Caco-2 (cell line): ENCODE data around the gene FBXO36. TPM values are rescaled to one million over a fixed set of nuclear protein-coding genes. Genes with fewer than 3 reads are reported as not detected.

Experiments used
- Bru-seq: library from RNA; stranded (reverse); fragments of 400-500 nt; gene quantifications from one replicate; lab custom pipeline; 2021; lab: Mats Ljungman, UMichigan
- BruChase-seq, 2 experiments: library from RNA; stranded (reverse); fragments of 400-500 nt; gene quantifications; one replicate each; lab custom pipeline; 2021; lab: Mats Ljungman, UMichigan
- BruUV-seq: library from RNA; stranded (reverse); fragments of 400-500 nt; replicated peaks from 2 replicates; lab custom pipeline; 2021; lab: Mats Ljungman, UMichigan
- CTCF ChIA-PET: fragments of 300-600 bp; sonication (Branson Sonifier 250); formaldehyde crosslinking; loops from one replicate; lab custom pipeline; 2022; ENCODE audit warnings: antibody characterized with exemption; lab: Charles Lee
- POLR2A ChIA-PET: fragments of 300-600 bp; sonication (Branson Sonifier 250); formaldehyde crosslinking; loops from one replicate; lab custom pipeline; 2022; ENCODE audit warnings: antibody characterized with exemption; lab: Charles Lee
- DNase-seq, 2 experiments: peaks; one replicate each; pipeline versions ENCODE4 v3.0.0 to v3.0.0-alpha.2; 2020 to 2022
- H3K27me3 ChIP-seq: replicated peaks from 2 replicates; pipeline ENCODE4 v1.6.0; 2011; ENCODE audit warnings: low read length; ENCODE audit not compliant: control insufficient read depth, insufficient read depth
- H3K36me3 ChIP-seq: 2 replicates; pipeline ENCODE4 v1.5.1; 2011; ENCODE audit warnings: low read length; ENCODE audit not compliant: control insufficient read depth, insufficient read depth
- H3K4me1 ChIP-seq: fragments of 250-450 bp; sonication (Bioruptor Pico); 2 replicates; pipeline ENCODE4 v1.5.1; 2020; ENCODE audit warnings: mild to moderate bottlenecking
- H3K4me3 ChIP-seq: 2 replicates; pipeline ENCODE4 v1.5.1; 2011; ENCODE audit warnings: low read depth, mild to moderate bottlenecking, control low read depth, low read length
- H3K9me3 ChIP-seq: fragments of 250-450 bp; sonication (Bioruptor Pico); 2 replicates; pipeline ENCODE4 v1.5.1; 2020; ENCODE audit warnings: mild to moderate bottlenecking, moderate library complexity
- H3K27ac Mint-ChIP-seq: one replicate; pipeline ENCODE4 v1.8.0; 2022; ENCODE audit warnings: mixed read lengths; ENCODE audit not compliant: unreplicated experiment
- H3K27me3 Mint-ChIP-seq: one replicate; pipeline ENCODE4 v1.8.0; 2022; ENCODE audit warnings: mixed read lengths; ENCODE audit not compliant: insufficient read depth, unreplicated experiment
- H3K36me3 Mint-ChIP-seq: one replicate; pipeline ENCODE4 v1.8.0; 2022; ENCODE audit warnings: mild to moderate bottlenecking, mixed read lengths; ENCODE audit not compliant: insufficient read depth, unreplicated experiment
- H3K4me1 Mint-ChIP-seq: one replicate; pipeline ENCODE4 v1.8.0; 2022; ENCODE audit warnings: low read depth, mixed read lengths; ENCODE audit not compliant: unreplicated experiment
- H3K4me3 Mint-ChIP-seq: one replicate; pipeline ENCODE4 v1.8.0; 2022; ENCODE audit warnings: mild to moderate bottlenecking, moderate library complexity, mixed read lengths; ENCODE audit not compliant: unreplicated experiment
- H3K9me3 Mint-ChIP-seq: one replicate; pipeline ENCODE4 v1.8.0; 2022; ENCODE audit warnings: mixed read lengths; ENCODE audit not compliant: unreplicated experiment
- intact Hi-C: fragments of 100-400 bp; cut with micrococcal nuclease; formaldehyde crosslinking; loops from one replicate; pipeline ENCODE4 v1.10.0; 2022; ENCODE audit not compliant: unreplicated experiment
- long read RNA-seq: library from polyadenylated mRNA; stranded (forward); transcript quantifications from one replicate; pipeline ENCODE4 v2.0.0, GENCODE V29; 2022
- total RNA-seq: library from RNA; stranded (reverse); gene quantifications from 2 replicates; pipeline ENCODE4 v1.2.3, GENCODE V29; 2022
- TF ChIP-seq, protein P1 (sequence below), 2 experiments: fragments of 200-600 bp in 1 of 2; IDR thresholded peaks; 1 replicate in 1 of 2; 2 replicates in 1 of 2; pipeline versions ENCODE4 v1.5.1 to v1.8.0; 2011 to 2022; ENCODE audit warnings: antibody characterized with exemption in 1 of 2, control low read depth in 1 of 2, inconsistent platforms in 1 of 2, low read depth in 1 of 2, low read length in 1 of 2, mild to moderate bottlenecking in 1 of 2, moderate library complexity in 1 of 2; ENCODE audit not compliant: insufficient read depth in 1 of 2, severe bottlenecking in 1 of 2, unreplicated experiment in 1 of 2

The FBXO36 gene, protein sequence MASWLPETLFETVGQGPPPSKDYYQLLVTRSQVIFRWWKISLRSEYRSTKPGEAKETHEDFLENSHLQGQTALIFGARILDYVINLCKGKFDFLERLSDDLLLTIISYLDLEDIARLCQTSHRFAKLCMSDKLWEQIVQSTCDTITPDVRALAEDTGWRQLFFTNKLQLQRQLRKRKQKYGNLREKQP
- total RNA-seq (0.21 and 0.64 TPM in 2 replicates), Bru-seq, nascent RNA (percentile 33 among the genes with signal in this experiment), BruChase-seq, experiment 1, labeled RNA remaining after a 2-hour chase (percentile 33 among the genes with signal in this experiment), BruChase-seq, experiment 2, labeled RNA remaining after a 6-hour chase (percentile 30 among the genes with signal in this experiment)
- long read RNA-seq, partial matches to known transcripts: 0 of 1 reads
- long read RNA-seq, other reads (novel, unspliced or antisense): 1 of 1 reads

DNA sequence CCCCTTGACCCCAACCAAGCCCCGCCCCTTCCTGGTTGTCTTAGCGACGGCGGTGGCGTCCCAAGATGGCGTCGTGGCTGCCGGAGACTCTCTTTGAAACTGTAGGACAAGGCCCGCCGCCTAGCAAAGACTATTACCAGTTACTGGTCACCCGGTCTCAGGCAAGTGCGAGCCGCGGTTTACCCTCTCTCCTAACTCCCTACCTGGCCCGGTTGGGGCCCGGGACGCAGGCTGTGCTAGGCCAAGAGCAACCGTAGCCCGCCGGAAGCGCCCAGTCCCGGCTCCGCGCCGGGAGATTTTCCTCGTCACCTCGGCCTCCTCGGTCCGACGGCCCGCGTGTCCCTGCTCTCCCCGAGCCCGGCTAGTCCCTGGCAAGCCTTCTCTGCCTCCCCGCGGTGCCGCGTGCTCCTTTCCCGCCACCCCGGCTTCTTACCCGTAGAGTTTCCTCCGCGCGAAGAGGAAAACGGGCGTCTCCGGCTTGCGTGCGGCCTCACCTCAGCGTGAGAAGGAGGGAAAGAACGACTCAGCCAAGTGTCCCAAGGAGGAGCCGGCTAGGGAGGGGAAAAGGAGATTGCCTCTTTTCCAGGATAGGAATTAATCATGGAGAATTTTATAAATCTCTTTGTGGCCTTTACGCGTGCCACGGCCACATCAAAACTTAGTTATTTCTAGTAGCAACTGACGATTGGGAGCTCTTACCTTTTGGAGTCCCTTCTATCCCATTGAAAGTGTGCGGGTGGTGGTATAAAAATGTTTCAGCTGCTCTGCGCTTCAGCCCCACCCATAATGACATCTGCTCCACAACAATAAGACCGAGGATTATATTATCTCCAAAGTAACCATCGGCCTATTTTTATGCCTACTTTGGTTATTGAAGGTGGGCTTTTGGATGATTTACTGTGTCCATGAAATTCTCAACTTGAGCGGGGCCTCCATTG is at the start of gene FBXO36:
FBXO36 (plus strand) TSS at position 55 of the 938 bp plus-strand sequence; CDS start at position 66, 11 bp downstream.
- CTCF ChIA-PET: no interaction called here
- BruUV-seq: no TSS peak
- Mint-ChIP-seq H3K4me1 (peaks cover 9% of the 10 kb centered on the region), H3K9me3 (no peaks in the 10 kb centered on the region), H3K36me3 (peaks cover 23% of the 10 kb centered on the region), H3K27ac (peak within 1 kb of the TSS; percentile 97), H3K27me3 (no peaks in the 10 kb centered on the region), H3K4me3 (peak within 1 kb of the TSS; percentile 100)
- Histone ChIP-seq H3K9me3 (no peaks in the 10 kb centered on the region), H3K4me1 (no peaks in the 10 kb centered on the region), H3K27me3 (no peaks in the 10 kb centered on the region), H3K4me3 (peak within 1 kb of the TSS; percentile 87), H3K36me3 (no peaks in the 10 kb centered on the region)
- peak; percentile 57 to 84 for DNase-seq
- intact Hi-C loops: no loop called here
- TF ChIP-seq, protein P1, sequence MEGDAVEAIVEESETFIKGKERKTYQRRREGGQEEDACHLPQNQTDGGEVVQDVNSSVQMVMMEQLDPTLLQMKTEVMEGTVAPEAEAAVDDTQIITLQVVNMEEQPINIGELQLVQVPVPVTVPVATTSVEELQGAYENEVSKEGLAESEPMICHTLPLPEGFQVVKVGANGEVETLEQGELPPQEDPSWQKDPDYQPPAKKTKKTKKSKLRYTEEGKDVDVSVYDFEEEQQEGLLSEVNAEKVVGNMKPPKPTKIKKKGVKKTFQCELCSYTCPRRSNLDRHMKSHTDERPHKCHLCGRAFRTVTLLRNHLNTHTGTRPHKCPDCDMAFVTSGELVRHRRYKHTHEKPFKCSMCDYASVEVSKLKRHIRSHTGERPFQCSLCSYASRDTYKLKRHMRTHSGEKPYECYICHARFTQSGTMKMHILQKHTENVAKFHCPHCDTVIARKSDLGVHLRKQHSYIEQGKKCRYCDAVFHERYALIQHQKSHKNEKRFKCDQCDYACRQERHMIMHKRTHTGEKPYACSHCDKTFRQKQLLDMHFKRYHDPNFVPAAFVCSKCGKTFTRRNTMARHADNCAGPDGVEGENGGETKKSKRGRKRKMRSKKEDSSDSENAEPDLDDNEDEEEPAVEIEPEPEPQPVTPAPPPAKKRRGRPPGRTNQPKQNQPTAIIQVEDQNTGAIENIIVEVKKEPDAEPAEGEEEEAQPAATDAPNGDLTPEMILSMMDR (IDR thresholded peaks at IDR 0.05; ENCODE audit: insufficient read depth in 1 of 2, low read depth in 1 of 2, low read length in 1 of 2, severe bottlenecking in 1 of 2, unreplicated experiment in 1 of 2): no peak
- POLR2A ChIA-PET: no interaction called here

DNA sequence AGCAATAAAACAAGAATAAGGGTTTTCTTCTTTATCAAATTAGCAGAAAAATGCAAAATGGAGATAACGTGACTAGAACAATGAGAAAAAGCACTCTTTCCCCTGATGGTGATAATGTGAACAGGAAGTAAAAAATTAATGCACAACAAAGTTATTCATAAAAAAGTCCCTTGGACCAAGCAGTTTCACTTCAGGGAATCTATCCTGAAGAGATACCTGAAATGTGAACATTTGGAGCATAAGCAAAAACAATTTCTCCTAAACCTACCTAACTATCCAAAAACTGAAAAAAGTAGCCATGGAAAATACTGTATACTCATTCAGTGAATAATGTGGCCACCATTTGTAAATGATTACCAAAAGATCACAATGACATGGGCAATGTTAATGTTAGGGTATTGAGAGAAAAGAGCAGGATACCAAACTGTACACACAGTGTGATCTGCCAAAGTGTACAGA is 49.2 kb upstream of the FBXO36 start:
- Histone ChIP-seq H3K4me3 (no peak overlapping the region), H3K9me3 (no peaks in the 10 kb centered on the region), H3K4me1 (no peaks in the 10 kb centered on the region), H3K36me3 (no peaks in the 10 kb centered on the region), H3K27me3 (no peaks in the 10 kb centered on the region)
- intact Hi-C loops: no loop called here
- H3K9me3 Mint-ChIP-seq: no peaks in the 10 kb centered on the region
- no peaks in the 10 kb centered on the region for H3K4me1 Mint-ChIP-seq
- H3K4me3 Mint-ChIP-seq: no peak overlapping the region
- H3K27me3 Mint-ChIP-seq: no peaks in the 10 kb centered on the region
- TF ChIP-seq, protein P1 (IDR thresholded peaks at IDR 0.05; ENCODE audit: insufficient read depth in 1 of 2, low read depth in 1 of 2, low read length in 1 of 2, severe bottlenecking in 1 of 2, unreplicated experiment in 1 of 2): no peak
- BruUV-seq: no TSS peak
- no peak overlapping the region for H3K27ac Mint-ChIP-seq
- DNase-seq: no peak
- POLR2A ChIA-PET: no interaction called here
- peaks cover 19% of the 10 kb centered on the region for H3K36me3 Mint-ChIP-seq
- CTCF ChIA-PET: no interaction called here

DNA sequence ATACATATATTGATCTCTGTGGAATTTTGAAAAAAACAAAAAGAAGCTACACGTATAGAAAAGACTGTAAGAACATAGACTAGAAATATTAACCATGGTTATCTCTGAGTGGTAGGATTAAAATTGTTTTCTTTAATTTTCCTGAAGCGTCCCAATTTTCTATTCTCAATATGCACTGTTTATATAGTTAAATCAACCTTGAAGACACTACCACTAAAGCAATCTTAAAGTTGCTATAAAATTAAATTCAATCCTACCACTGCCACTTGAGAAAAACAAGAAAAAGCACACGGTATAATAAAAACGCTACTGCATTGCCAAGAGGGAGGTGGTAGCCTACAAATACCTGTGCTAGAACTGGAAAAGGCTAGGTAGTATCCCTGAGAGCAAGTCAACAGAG is 47.7 kb upstream of the FBXO36 start:
- no peak overlapping the region for H3K4me3 Mint-ChIP-seq
- H3K9me3 ChIP-seq: no peaks in the 10 kb centered on the region
- H3K4me1 ChIP-seq: no peaks in the 10 kb centered on the region
- no peaks in the 10 kb centered on the region for H3K4me1 Mint-ChIP-seq
- H3K27ac Mint-ChIP-seq: no peak overlapping the region
- H3K27me3 Mint-ChIP-seq: no peaks in the 10 kb centered on the region
- no TSS peak for BruUV-seq
- no peaks in the 10 kb centered on the region for H3K27me3 ChIP-seq
- no peaks in the 10 kb centered on the region for H3K36me3 ChIP-seq
- peaks cover 25% of the 10 kb centered on the region for H3K36me3 Mint-ChIP-seq
- CTCF ChIA-PET: no interaction called here
- POLR2A ChIA-PET: no interaction called here
- intact Hi-C loops: no loop called here
- no peak for DNase-seq
- TF ChIP-seq, protein P1 (IDR thresholded peaks at IDR 0.05; ENCODE audit: insufficient read depth in 1 of 2, low read depth in 1 of 2, low read length in 1 of 2, severe bottlenecking in 1 of 2, unreplicated experiment in 1 of 2): no peak
- no peaks in the 10 kb centered on the region for H3K9me3 Mint-ChIP-seq
- H3K4me3 ChIP-seq: no peak overlapping the region
